H4 (cell line): ENCODE results near the gene CCDC171. TPM values are rescaled to one million over a fixed set of nuclear protein-coding genes. Genes with fewer than 3 reads are reported as not detected.
"Not testable (repeated sequence)": the region's sequence is repeated elsewhere in the genome, so short reads cannot be mapped to it uniquely, and the experiment has no call there.

ENCODE experiments used
- DNase-seq: peaks from one replicate; pipeline ENCODE4 v3.0.0-alpha.2; 2015; ENCODE audit warnings: low spot score
- total RNA-seq: library from RNA; depleted of rRNA; stranded (reverse); fragments of >200 nt; shearing (Covaris generic); gene quantifications from 2 replicates; pipeline ENCODE4 v1.2.3, GENCODE V29; 2014

The CCDC171 gene
- total RNA-seq, 1 experiment from 2014 or later, result 1.8 TPM

- DNase-seq, result no peak
These were observed 140.9 kb downstream of the CCDC171 start for GRCh38 chr9:15693701-15694100.

GRCh38 chr9:15696979-15697378, 144.1 kb downstream of the CCDC171 start:
- peak; percentile 64 for DNase-seq

DNA sequence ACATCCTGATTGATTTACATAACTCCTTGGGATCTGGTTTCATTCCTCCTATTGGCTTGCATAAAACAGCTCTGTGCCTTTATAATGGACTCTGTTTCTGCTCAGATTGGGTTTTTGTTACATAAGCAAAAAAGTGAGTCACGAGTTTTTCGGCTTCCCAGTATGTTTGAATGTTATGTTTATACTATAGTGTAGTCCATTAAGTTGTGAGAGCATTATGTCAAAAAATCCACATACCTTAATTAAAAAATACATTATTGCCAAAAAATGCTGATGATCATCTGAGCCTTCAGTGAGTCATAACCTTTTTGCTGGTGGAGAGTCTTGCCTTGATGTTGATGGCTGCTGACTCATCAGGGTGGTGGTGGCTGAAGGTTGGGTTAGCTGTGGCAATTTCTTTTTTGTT, 144.6 kb downstream of the CCDC171 start:
- peak; percentile 85 for DNase-seq

DNA sequence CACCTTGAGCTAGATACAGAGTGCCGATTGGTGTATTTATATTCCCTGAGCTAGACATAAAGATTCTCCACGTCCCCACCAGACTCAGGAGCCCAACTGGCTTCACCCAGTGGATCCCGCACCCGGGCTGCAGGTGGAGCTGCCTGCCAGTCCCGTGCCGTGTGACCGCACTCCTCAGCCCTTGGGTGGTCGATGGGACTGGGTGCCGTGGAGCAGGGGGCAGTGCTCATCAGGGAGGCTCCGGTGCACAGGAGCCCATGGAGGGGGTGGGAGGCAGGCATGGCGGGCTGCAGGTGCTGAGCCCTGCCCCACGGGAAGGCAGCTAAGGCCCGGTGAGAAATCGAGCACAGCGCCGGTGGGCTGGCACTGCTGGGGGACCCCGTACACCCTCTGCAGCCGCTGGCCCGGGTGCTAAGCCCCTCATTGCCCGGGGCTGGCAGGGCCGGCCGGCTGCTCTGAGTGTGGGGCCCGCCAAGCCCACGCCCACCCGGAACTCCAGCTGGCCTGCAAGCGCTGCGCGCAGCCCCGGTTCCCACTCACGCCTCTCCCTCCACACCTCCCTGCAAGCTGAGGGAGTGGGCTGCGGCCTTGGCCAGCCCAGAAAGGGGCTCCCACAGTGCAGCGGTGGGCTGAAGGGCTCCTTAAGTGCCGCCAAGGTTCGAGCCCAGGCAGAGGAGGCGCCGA, 147.2 kb downstream of the CCDC171 start:
- DNase-seq, result not testable (repeated sequence)

- no peak for DNase-seq
These were observed 154.2 kb downstream of the CCDC171 start for GRCh38 chr9:15707000-15707399.

GRCh38 chr9:15711531-15711930, 158.7 kb downstream of the CCDC171 start:
- no peak for DNase-seq

- no peak for DNase-seq
These were observed 159.1 kb downstream of the CCDC171 start for GRCh38 chr9:15711931-15712330.

DNA sequence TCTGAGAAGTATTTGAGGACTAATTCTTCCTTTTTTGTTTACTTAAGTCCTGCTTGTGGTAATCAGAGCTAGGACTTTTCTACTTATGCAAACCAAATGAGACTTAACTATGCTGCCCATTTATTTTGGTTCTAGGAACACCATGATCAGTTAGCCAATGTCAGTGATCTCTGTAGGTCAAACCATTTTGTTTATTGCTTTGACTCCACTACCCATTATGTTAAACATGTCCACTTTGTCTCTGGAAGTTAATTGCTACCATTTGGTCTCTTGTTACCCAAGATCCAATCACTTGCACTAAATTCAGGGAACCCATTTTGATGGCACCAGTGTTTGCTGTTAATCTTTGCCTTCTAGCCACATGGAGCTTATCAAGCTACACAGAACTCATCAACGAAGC, 161.9 kb downstream of the CCDC171 start:
- no peak for DNase-seq

DNA sequence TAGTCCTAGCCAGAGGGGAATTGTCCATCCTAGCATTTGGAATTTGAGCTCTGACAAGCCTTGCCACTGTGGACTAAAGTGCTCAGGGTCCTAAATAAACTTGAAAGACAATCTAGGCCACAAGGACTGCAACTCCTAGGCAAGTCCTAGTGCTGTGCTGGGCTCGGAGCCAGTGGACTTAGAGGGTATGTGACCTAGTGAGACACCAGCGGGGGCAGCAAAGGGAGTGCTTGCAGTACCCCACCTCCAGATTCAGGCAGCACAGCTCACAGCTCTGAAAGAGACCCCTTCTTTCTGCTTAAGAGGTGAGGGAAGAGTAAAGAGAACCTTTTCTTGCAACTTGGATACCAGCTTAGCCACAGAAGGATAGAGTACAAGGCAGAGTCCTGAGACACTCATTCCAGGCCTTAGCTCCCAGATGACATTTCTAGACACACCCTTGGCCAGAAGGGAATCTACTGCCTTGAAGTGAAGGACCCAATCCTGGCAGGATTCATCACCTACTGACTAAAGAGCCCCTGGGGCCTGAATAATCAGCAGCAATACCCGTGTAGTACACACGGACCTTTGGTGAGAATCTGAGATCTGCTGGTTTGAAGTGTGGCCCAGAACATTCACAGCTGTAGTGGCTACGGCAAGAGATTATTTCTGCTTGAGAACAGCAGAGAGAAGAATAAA, 164.6 kb downstream of the CCDC171 start:
- no peak for DNase-seq

- DNase-seq, result no peak
These were observed 165.6 kb downstream of the CCDC171 start for GRCh38 chr9:15718423-15718822.

- no peak for DNase-seq
These were observed 168.0 kb downstream of the CCDC171 start for GRCh38 chr9:15720861-15721260.

DNA sequence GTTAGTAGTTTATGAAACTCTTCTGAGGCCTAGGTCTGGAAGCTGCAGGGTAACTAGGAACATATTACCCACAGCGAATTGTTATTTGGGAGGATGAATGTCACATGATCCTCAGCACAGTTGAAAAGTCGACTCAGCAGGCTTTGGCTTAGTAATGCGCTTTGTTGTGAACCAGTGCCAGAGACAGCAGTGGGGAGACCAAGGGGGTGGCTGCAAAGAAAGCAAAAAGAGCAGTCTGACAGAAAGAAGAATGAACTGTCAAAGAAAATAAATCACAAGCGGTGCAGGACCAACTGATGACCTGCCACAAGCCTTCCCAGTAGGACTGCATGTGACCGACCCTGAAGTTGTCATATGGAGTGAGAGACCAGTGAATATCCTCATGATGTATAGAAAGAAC, 170.0 kb downstream of the CCDC171 start:
- no peak for DNase-seq

DNA sequence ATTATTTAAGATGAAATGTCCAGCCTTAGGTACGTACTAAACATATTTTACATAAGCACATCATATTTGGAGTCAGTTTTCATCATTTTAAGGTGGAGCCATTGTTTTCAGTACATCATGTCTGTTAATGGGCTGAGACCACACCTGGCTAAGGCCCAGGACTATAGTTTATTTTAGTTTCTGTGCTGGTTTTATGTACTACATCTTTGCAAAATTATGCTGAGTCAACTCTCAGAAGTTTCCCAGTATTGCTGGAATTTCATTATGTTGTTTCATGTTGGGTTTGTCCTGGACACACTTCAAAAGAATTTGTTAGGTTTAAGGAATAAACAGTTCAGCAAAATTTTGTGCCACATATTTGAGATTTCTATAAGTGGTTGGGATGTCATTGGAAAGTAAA, 171.2 kb downstream of the CCDC171 start:
- DNase-seq, result peak; percentile 65

DNA sequence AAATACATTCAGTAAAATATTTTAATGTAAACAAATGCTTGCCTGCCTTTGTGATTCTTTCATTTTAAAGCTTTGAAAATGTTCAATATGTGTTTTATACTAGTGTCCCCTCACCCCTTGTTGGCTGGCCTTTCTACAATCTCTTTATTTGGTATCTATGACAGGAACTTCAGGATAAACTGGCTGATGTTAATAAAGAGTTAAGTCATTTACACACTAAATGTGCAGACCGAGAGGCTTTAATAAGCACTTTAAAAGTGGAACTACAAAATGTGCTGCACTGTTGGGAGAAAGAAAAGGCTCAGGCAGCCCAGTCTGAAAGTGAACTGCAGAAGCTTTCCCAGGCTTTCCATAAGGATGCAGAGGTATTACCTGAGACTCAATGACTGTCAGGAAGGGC, 171.8 kb downstream of the CCDC171 start:
- DNase-seq, result no peak

DNA sequence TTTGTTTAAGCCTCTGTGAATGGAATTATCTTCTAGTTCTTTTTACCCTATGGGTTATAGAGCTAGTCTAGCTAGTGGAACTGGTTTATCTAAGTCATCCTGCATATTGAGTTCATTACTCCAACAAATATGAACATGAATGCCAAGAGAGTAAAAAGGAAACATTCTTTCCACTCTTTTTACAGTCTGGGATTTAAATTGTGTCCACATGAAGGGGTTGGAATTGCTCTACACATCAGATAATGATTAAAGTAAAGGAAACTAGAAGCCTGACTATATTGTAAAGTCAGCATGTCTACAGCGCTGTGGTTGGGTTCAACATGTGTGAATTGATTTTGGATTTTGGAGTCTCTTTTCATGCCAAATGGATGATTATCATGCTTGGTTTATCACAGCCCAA, 173.1 kb downstream of the CCDC171 start:
- no peak for DNase-seq

DNA sequence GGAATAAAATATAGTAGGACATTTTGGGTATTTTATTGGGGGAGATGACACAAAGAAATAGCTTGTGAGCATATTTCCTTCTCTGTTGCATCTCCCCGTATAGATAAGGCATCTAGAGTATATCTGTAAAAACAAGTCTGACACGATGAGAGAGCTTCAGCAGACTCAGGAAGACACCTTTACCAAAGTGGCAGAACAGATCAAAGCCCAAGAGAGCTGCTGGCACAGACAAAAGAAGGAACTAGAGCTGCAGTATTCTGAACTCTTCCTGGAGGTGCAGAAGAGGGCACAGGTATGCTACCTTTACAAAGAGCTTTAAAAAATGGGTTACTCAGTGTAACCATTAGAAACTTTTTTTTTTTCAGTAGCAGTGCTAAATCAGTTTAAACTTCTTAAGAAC, 176.7 kb downstream of the CCDC171 start:
- no peak for DNase-seq

GRCh38 chr9:15735083-15735857, 182.4 kb downstream of the CCDC171 start:
- DNase-seq, result peak; percentile 88

DNA sequence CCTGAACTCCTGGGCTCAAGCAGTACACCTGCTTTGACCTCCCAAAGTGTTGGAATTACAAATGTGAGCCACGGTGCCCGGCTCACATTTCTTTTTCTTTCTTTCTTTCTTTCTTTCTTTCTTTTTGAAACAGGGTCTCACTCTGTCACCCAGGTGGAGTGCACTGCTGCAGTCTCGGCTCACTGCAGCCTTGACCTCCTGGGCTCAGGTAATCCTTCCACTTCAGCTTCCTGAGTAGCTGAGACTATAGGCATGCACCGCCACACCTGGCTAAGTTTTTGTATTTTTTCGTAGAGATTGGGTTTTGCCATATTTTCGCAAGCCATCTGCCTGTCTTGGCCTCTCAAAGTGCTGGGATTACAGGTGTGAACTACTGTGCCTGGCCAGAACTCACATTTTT, 183.7 kb downstream of the CCDC171 start:
- no peak for DNase-seq

- no peak for DNase-seq
These were observed 185.2 kb downstream of the CCDC171 start for GRCh38 chr9:15738011-15738410.

DNA sequence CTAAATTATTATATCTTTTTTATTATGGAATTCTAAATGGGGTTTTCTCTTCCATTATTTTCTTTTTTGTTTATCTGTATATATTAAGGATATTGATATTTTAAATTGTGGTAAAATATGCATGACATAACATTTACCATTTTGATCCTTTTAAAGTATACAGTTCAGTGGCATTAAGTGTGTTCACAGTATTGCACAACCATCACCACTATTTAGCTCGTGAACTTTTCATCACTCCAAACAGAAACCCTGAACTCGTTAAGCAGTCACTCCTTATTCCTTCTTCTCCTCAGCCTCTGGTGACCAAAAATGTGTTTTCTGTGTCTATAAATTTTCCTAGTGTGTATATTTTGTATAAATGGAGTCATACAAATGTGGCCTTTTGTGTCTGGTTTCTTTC, 188.2 kb downstream of the CCDC171 start:
- DNase-seq, result no peak

DNA sequence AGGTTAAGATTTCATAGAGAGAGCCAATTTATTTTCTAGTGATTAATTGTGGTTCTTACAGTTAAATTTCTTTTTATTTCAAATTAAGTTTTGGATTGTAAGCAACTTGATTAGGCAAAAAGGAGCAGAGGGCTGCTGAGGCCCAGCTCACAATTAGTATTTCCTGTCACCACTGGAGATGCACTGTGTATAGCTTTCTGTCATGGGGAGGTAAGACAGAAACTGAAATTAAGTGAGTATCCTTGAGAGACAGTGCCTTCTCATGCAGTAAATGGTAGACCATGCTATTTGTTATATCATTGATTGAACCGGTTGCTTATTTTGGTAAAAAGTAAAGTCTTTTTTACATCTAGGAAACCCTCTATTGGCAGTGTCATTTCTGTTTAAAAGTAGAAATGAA, 190.7 kb downstream of the CCDC171 start:
- DNase-seq, result no peak

DNA sequence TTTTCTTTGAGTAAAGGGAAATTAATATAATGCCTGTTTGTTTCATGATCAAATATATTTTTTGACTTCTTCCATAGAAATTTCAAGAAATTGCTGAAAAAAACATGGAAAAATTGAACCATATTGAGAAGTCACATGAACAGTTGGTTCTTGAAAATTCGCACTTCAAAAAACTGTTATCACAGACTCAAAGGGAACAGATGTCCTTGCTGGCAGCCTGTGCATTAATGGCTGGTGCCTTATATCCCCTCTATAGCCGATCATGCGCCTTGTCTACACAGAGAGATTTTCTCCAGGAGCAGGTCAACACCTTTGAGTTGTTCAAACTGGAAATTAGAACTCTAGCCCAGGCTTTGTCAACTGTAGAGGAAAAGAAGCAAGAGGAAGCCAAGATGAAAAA, 191.4 kb downstream of the CCDC171 start:
- DNase-seq, result no peak

GRCh38 chr9:15746905-15747304, 194.1 kb downstream of the CCDC171 start:
- no peak for DNase-seq
